ENCODE data around the gene AGBL1.

AGBL1 gene

DNA sequence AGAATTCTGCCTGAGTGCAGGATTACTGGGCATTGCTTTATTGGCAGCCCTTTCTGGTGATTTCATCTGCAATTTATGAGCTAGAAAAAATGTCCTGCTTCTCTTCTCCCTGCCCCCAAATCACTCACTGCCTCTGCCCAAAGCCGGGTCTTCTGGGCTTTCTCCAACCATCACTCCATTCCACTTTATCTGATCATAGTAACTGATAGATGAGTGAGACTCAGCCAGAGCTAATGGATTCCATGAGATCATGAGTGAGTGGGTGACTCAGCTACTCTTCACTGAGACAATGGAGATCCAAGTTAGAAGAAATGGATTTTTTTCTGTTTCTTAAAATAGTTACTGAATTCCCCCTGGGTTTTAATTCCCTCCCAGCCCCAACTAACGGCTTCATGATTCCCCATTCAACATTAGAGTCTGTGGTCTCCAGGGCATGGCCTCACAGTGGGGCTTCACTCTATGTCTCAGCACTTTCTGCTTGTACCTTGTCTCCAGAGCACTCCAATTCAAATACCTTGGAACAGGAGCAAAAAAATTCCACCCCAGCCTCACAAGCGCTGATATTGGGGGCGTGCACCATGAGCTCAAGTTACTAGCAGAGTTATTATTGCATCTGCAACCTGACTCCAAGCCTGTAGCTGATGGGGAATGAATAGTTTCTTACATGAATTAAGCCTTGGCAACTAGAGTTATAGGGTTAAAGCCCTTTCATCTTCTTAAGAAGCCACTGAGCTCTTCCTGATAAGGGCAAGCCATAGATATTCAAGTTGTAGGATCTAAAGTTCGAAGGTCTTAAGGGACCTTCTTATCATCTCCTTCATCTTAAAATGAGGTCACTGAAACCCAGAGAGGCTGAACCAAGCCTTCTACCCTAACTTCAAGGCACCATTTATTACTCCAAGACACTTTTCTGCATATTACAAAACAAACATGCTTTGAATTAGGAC lies 85.9 kb downstream of the AGBL1 start:
- DNase-seq: no peak

DNA sequence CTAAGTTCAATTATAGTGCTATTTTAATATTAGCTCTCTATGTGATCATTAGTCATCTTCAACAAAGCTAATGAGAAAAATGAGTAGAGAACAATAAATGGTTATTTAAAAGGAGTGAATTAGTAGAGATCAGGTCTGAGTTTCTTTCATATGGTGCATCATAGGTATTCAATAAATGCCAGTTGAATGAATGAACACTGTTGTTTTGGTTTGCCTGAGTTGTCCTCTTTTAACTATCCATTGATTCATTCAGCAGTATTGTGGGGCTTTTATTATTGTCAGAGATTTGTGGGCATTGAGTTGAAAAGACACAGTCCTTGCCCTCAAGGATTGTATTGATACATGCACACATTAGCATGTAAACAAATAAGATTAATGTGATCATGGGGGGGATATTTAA lies 88.2 kb downstream of the AGBL1 start:
- DNase-seq: no peak

DNA sequence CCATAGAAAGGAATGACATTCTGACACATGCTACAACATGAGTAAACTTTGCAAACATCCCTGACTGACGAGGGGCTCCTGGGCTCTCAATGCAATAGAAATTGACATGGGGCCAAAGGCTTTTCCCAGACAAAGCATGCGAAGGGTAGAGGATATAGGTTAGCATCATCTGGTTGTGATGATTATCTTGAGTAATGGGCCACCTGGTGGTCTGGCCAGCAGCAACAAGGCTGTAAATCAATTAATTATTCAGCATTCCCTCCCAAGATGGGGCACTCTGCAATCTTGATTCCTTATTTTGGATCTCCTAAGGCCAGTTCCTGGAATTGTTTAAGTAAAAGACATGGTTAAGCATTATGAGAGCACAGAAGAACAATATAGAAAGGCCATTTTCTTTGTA lies 99.2 kb downstream of the AGBL1 start:
- DNase-seq: no peak

- no peak for DNase-seq
Measured at GRCh38 chr15:86183596-86184491, 104.2 kb downstream of the AGBL1 start.

DNA sequence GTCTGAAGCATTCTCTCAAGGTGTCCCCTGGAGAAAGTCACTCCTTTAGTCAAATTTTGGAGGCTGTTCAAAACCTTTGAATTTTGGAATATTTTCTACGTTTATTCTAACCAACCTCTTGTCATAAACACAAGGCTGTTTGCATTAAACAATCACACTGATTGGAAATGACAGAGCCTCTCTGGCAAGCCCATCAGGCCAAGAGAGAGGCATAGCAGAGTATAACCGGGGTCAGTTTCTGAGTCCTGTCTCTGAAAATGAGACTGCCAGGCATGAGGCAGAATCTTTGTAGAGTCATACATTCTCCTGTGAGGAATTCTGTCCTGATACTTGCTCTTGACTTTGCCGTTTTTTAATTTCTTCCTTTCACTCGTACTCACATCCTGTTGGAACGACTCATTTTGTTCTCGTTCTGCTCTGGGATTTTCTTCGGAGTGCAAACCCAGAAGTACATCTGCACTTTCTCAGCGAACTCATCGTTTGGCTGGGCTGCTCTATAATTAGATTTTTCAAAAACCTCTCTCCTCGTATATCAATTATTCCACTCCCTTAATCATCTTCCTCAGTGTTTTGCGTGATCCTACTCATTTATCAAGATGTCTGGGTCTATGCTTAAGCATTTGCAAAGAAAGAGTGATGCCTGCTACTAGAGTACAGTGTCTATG lies 114.2 kb downstream of the AGBL1 start:
- no peak for DNase-seq

- no peak for DNase-seq
Measured at GRCh38 chr15:86197770-86198169, 118.1 kb downstream of the AGBL1 start.

- DNase-seq: no peak
Measured at GRCh38 chr15:86199467-86200145, 119.9 kb downstream of the AGBL1 start.

DNA sequence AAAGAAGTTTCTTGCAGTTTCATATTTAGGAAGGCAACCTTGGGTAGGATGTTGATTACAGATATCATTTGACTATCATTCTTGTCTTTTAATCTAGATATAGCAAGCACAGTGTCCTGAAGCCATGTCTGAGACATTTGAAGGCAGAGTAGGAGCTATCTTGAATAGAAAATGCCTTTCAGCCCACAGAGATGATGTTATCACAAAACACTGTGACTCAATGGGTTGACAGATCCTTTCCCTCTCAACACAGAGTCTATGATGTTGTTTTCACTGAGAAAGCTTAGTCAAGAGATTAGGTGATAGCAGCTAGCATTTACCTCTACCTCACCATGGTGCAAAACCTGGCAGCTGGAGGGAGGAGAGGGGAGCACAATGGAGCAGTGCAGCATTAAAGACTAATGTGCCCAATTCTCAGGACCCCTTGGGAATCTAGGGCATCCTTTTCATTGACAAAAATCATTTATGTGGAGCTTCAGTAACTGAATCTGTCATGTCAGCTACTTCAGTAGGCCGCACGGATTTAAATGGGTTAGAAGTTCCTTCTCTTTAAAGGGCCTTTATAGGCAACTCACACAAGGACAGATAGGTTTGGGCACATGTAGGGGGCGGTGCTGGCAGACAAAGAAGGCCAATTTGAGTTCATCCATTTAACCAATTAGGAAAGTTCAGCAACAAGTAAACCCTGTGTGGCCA lies 121.8 kb downstream of the AGBL1 start:
- no peak for DNase-seq

DNA sequence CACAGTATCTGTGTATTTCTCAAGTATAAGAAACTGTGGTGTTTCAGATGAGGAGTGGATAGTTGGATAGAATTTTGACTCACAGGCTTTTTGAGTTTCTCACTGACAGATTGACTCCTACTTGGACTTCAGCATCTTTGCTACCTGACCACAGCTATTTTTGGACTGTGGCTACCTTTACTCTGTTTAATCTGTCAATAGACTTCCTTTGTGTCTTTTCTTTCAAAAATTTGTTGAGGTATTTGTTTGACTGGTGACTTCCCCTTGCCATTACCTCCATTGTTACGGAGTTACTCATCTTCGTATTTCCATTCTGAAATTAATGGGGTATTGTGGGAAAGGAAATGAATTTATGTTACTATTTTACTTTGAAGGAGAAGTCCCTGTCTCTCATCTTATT lies 123.8 kb downstream of the AGBL1 start:
- no peak for DNase-seq

DNA sequence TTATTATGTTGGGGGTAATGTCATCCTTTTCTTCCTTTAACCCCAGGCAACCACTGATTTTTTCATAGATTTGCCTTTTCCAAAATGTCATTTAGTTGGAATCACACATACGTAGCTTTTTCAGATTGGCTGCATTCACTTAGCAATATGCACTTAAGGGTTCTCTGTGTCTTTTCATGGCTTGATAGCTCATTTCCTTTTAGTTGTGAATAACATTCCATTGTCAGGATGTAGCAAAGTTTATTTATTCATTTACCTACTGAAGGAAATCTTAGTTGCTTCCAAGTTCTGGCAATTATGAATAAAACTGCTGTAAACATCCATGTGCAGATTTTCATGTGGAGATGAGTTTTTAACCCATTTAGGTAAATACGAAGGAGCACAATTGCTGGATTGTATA lies 125.4 kb downstream of the AGBL1 start:
- DNase-seq: no peak

DNA sequence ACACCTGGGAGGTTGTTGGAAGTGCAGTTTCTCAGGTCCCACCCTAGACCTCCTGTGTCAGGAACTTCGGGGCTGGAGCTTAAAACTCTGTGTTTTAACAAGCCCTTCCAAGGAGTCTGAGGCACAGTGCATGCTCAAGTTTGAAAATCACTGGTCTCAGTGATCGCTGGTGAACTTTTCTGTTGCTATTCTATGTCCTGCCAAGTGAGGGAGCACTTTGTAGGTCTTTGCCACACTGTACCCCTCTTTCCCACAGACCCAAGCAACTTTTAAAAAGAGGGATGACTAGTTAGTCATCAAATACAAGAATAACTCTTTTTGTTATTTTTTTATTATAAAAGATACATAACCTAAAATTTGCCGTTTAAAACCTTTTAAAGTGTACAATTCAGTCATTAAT lies 133.7 kb downstream of the AGBL1 start:
- DNase-seq: no peak

DNA sequence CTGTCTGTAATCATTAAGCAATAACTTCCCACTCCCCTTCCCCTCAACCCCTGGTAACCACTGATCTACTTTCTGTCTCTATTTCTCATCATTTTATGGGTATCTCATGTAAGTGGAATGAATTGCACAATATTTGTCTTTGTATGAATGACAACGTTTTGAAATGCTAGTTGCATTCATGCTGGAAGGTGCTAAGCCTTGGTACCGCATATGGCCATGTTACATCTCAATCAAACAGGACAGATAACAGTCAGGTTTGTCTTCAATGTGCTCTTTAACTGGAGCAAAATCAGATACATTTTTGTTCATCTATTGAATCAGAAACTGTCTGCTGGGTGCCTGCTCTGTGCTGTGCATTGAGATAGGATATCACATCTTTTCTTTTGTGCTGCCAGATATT lies 134.2 kb downstream of the AGBL1 start:
- DNase-seq: no peak

- DNase-seq: no peak
Measured at GRCh38 chr15:86221119-86221518, 141.4 kb downstream of the AGBL1 start.

- no peak for DNase-seq
Measured at GRCh38 chr15:86229306-86229705, 149.6 kb downstream of the AGBL1 start.

DNA sequence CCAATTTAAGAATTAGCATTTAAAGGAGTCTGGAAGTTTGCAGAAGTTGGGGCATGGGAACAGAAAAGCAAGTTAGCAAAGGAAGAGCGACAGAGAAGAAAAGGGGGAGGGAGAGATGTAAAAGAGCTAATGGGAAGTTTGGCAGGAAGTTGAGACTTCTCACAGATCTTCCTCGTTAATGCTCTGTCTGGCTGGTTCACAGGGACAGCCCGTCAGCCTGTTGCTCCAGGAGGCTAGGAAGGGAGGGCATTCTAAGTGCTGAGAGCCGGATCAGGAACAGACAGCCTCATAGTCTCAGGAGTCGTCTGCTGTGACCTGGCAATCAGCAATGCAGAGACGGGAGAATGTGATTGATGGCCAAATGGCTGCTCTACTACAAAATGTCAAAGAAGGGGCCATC lies 150.3 kb downstream of the AGBL1 start:
- no peak for DNase-seq

GRCh38 chr15:86231864-86232721 lies 152.4 kb downstream of the AGBL1 start:
- DNase-seq: no peak

GRCh38 chr15:86235667-86236066 lies 156.0 kb downstream of the AGBL1 start:
- no peak for DNase-seq

DNA sequence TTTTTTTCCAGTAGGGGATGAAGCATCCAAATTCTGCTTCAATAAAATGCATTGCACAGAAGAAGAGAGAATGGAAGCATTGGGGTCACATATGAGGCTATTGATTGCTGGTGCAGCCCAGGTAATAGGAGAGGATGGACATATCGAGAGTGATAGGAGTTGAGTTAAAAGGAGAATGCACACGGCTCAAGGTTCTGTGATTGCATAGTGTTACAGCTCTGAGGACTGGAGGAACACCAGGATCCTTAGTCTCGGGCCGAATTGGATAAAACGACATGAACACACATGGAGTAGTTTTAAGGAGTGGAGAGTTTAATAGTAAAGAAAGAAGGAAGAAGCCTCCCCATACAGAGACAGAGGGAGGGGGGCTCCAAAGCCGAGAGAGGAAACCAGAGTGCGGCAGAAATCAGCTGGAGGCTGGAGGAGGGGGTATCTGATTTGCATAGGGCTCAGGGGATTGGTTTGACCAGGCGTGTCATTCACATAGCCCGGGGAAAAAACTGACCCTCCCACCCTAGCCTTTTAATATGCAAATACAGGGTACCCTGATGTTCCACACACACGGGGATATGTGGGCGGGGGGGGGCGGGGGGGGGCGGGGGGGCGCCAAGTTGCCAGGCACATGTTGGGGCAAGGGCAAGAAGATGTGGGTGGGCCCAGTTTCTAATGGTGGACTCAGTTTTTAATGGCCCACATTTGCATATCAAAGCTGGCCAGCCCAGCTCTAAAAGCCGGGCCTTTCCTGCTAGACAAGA lies 156.9 kb downstream of the AGBL1 start:
- no peak for DNase-seq

GRCh38 chr15:86237111-86237500 lies 157.4 kb downstream of the AGBL1 start:
- DNase-seq: no peak

DNA sequence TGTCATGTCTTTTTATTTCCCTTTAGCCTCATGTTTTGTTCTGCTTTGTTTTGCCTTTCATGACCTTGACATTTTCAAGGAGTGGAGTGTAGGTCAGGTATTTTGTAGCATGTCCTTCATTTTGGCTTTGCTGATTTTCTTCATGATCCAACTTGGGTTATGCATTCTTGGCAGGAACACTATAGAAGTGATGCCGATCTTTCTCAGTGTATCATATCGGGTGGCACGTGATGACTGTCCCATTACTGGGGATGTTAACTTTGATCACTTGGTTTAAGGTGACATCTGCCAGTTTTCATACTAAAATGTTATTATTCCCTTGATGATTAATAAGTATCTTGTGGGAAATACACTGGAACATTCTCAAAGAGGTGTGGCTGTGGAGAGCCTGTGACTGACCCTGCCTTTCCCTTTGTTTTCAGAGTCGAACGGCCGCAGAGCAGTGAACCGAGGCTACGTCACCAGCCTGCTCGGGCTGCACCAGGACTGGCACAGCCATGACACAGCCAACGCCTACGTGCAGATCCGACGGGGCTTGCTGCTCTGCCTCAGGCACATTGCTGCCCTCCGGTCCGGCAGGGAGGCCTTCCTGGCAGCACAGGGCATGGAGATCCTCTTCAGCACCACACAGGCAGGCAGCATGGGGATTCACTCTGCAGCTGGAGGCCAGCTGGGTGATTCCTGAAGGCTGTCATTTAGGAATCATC lies 167.7 kb downstream of the AGBL1 start:
- no peak for DNase-seq

All from NCI-H187 treated with DMSO at 0.1 percent for 48 hours (cell line).